ENCODE measurements around the gene LRIG1.

DNA sequence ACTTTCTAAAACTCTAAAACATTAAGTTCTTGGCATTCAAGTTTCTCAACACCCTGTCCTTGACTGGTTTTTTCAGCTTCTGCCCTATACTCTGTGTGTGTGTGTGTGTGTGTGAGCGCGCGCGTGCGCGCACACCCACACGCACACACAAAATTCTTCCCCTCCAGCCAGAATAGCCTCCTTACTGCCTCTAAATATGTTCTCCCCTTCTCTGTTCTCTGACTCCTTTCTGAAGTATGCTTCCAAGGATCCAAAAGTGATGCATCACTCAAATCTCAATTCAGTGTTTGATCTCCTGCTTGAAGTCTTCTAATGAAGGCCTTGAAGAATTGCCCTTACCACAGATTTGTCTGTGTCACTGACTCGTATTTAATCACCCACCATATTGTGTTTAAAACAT is 150.2 kb downstream of the LRIG1 start:
- TF ChIP-seq, protein P1, sequence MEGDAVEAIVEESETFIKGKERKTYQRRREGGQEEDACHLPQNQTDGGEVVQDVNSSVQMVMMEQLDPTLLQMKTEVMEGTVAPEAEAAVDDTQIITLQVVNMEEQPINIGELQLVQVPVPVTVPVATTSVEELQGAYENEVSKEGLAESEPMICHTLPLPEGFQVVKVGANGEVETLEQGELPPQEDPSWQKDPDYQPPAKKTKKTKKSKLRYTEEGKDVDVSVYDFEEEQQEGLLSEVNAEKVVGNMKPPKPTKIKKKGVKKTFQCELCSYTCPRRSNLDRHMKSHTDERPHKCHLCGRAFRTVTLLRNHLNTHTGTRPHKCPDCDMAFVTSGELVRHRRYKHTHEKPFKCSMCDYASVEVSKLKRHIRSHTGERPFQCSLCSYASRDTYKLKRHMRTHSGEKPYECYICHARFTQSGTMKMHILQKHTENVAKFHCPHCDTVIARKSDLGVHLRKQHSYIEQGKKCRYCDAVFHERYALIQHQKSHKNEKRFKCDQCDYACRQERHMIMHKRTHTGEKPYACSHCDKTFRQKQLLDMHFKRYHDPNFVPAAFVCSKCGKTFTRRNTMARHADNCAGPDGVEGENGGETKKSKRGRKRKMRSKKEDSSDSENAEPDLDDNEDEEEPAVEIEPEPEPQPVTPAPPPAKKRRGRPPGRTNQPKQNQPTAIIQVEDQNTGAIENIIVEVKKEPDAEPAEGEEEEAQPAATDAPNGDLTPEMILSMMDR (IDR thresholded peaks at IDR 0.05; ENCODE audit: poor library complexity): no peak
- no peak for TF ChIP-seq EZH2phosphoT487 (IDR thresholded peaks at IDR 0.05; ENCODE audit: low read depth, severe bottlenecking, unreplicated experiment)
